Stomach (tissue), 9 donors: ENCODE measurements around the gene MSMO1. TPM values are rescaled to one million over a fixed set of nuclear protein-coding genes. Genes with fewer than 3 reads are reported as not detected.
A peak's percentile ranks its signal among the peaks of the same experiment; 100 is the strongest.

Source experiments
- DNase-seq, 2 donors: peaks; one replicate each; pipeline versions ENCODE4 v3.0.0 to v3.0.0-alpha.2; 2013 to 2019
- H3K27ac ChIP-seq, 5 donors: fragments of 200-600 bp in 4 of 5; sonication (generic) in 4 of 5; one replicate each; pipeline ENCODE4 v1.5.1; 2013 to 2019; ENCODE audit warnings: mild to moderate bottlenecking in 1 of 5, moderate library complexity in 1 of 5
- H3K27me3 ChIP-seq, 3 donors: fragments of 200-600 bp; sonication (generic); one replicate each; pipeline ENCODE4 v1.5.1; 2017 to 2019; ENCODE audit warnings: mixed run types in 1 of 3
- H3K36me3 ChIP-seq, 4 donors: fragments of 200-600 bp; sonication (generic); 1 replicate in 3 of 4; 2 replicates in 1 of 4; pipeline ENCODE4 v1.5.1; 2016 to 2019
- H3K4me1 ChIP-seq, 4 donors: fragments of 200-600 bp; sonication (generic); one replicate each; pipeline ENCODE4 v1.5.1; 2016 to 2019
- H3K4me3 ChIP-seq, 4 donors: fragments of 200-600 bp; sonication (generic) in 3 of 4; one replicate each; pipeline ENCODE4 v1.5.1; 2016 to 2019; ENCODE audit warnings: mild to moderate bottlenecking in 1 of 4
- H3K9me3 ChIP-seq, 4 donors: fragments of 200-600 bp; sonication (generic); one replicate each; pipeline ENCODE4 v1.5.1; 2016 to 2019
- EP300 ChIP-seq: sonication (generic); formaldehyde crosslinking; IDR thresholded peaks from one replicate; pipeline ENCODE4 v1.6.1; 2017; ENCODE audit warnings: antibody characterized with exemption
- POLR2A ChIP-seq, 4 donors: fragments of 450-650 bp; IDR thresholded peaks; one replicate each; pipeline ENCODE4 v1.6.1; 2016; ENCODE audit warnings: antibody characterized with exemption in 4 of 4, control low read depth in 2 of 4, mild to moderate bottlenecking in 1 of 4, moderate library complexity in 1 of 4
- POLR2AphosphoS5 ChIP-seq, 3 donors: sonication (generic); formaldehyde crosslinking; IDR thresholded peaks; one replicate each; pipeline ENCODE4 v1.6.1; 2016; ENCODE audit warnings: antibody characterized with exemption in 3 of 3
- WGBS, 5 donors: extraction: QIAGEN DNeasy Blood & Tissue Kit in 3 of 5; methylation state at CpG; one replicate each; pipeline versions ENCODE4 v1.1.5 to v1.1.7; 2013 to 2018; 5-methylcytosine and 5-hydroxymethylcytosine counted together
- intact Hi-C: fragments of 100-400 bp; cut with DNase I; formaldehyde crosslinking; loops from one replicate; pipeline ENCODE4 v1.15.1; 2023; ENCODE audit warnings: low total_unique reads
- polyA plus RNA-seq, 3 donors: library from polyadenylated mRNA; stranded (reverse); fragments of 200-250 nt; gene quantifications; one replicate each; pipeline ENCODE4 v1.2.3, GENCODE V29; 2013
- total RNA-seq, 5 donors: library from RNA; depleted of rRNA; stranded (reverse); fragments of >200 nt; gene quantifications; one replicate each; pipeline versions ENCODE4 v1.1.0 to v1.2.3, GENCODE V29; 2014 to 2016
- TF ChIP-seq, protein P1 (sequence below), 7 experiments: fragments of 450-650 bp in 4 of 7; fragments of 200-600 bp in 3 of 7; sonication (generic) in 3 of 7; IDR thresholded peaks; one replicate each; pipeline ENCODE4 v1.5.1; 2016 to 2019; ENCODE audit warnings: antibody characterized with exemption in 7 of 7, control low read depth in 2 of 7, mild to moderate bottlenecking in 1 of 7
- donor health status: healthy with polysubstance abuse.
- donor health status: Bipolar disorder and iron deficiency.
- donor health status: healthy.

The MSMO1 gene
- total and polyA plus RNA-seq, 8 donors = 6.7 to 62.6 (median 25.4) TPM

DNA sequence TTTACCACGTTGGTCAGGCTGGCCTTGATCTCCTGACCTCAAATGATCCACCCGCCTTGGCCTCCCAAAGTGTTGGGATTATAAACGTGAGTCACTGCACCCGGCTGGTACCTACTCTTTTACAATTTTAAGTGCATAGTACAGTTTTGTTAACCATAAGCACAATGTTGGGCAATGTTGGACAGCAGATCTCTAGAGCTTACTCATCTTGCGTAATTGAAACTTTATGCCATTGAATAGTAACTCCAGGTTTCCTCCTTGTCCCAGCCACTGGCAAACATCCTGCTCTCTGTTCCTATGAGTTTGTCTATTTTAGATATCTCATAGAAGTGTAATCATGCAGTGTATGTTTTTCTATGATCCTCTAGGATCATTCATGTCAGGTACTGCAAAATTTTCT is 42.1 kb downstream of the MSMO1 start:
- no peaks in the 10 kb centered on the region for H3K27me3 ChIP-seq
- H3K4me3 ChIP-seq = no peak overlapping the region
- TF ChIP-seq EP300 = no peak
- no peak for TF ChIP-seq POLR2A (IDR thresholded peaks at IDR 0.05)
- no peak for TF ChIP-seq POLR2AphosphoS5 (IDR thresholded peaks at IDR 0.05)
- no peak overlapping the region for H3K27ac ChIP-seq
- no peaks in the 10 kb centered on the region for H3K36me3 ChIP-seq
- peaks cover 0 to 3% (median 0%) of the 10 kb centered on the region in 4 donors for H3K9me3 ChIP-seq
- WGBS, 5 donors = 66 to 79% (median 73%) methylated on average over 5 of the region's 5 CpGs
- no peaks in the 10 kb centered on the region for H3K4me1 ChIP-seq
- no peak for DNase-seq
- intact Hi-C loops = no loop called here

DNA sequence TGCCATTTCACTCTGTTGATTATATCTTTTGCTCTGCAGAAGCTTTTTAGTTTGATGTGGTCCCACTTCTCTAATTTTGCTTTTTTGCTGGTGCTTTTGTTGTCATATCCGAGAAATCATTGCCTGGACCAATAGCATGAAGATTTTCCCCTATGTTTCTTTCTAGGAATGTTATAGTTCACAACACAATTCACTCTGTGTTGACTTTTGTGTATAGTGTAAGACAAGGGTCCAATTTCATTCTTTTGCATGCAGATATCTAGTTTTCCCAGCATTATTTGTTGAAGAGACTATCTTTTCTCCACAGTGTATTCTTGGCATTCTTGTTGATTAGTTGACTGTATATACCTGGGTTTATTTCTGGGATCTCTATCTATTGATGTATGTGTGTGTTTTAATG is 43.1 kb downstream of the MSMO1 start:
- no peak for DNase-seq
- no peaks in the 10 kb centered on the region for H3K36me3 ChIP-seq
- H3K4me1 ChIP-seq = no peaks in the 10 kb centered on the region
- no peak overlapping the region for H3K4me3 ChIP-seq
- 73 to 91% (median 87%) methylated on average over 1 of the region's 1 CpG for WGBS, 5 donors
- no peak for TF ChIP-seq EP300
- TF ChIP-seq POLR2AphosphoS5 (IDR thresholded peaks at IDR 0.05) = no peak
- TF ChIP-seq, protein P1, sequence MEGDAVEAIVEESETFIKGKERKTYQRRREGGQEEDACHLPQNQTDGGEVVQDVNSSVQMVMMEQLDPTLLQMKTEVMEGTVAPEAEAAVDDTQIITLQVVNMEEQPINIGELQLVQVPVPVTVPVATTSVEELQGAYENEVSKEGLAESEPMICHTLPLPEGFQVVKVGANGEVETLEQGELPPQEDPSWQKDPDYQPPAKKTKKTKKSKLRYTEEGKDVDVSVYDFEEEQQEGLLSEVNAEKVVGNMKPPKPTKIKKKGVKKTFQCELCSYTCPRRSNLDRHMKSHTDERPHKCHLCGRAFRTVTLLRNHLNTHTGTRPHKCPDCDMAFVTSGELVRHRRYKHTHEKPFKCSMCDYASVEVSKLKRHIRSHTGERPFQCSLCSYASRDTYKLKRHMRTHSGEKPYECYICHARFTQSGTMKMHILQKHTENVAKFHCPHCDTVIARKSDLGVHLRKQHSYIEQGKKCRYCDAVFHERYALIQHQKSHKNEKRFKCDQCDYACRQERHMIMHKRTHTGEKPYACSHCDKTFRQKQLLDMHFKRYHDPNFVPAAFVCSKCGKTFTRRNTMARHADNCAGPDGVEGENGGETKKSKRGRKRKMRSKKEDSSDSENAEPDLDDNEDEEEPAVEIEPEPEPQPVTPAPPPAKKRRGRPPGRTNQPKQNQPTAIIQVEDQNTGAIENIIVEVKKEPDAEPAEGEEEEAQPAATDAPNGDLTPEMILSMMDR (IDR thresholded peaks at IDR 0.05) = no peak
- TF ChIP-seq POLR2A (IDR thresholded peaks at IDR 0.05) = no peak
- peaks cover 0 to 10% (median 0%) of the 10 kb centered on the region in 4 donors for H3K9me3 ChIP-seq
- intact Hi-C loops = no loop called here
- peaks cover 0 to 6% (median 2%) of the 10 kb centered on the region in 3 donors for H3K27me3 ChIP-seq
- H3K27ac ChIP-seq = no peak overlapping the region

DNA sequence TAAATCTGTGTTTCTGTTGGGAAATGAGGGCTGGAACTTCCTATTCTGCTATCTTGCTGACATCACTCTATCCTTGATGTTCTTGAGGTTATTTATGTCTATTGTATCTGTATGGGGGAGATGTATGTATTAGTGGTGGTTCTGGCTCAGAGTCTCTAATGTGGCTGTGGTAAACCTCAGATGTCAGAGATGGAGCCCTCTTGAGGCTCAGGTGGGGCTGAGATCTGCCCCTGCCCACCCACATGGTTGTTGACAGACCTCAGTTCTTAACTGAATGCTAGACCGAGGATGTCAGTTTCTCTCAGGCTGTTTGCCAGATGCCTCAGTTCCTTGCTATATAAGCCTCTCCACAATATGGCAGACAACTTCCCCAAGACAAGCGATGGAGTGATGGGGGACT is 48.0 kb downstream of the MSMO1 start:
- no peak overlapping the region for H3K4me3 ChIP-seq
- DNase-seq = no peak
- no peak overlapping the region for H3K27ac ChIP-seq
- intact Hi-C loops = no loop called here
- peaks cover 0 to 10% (median 0%) of the 10 kb centered on the region in 4 donors for H3K9me3 ChIP-seq
- no peaks in the 10 kb centered on the region for H3K36me3 ChIP-seq
- 64 to 78% (median 71%) methylated on average over 2 of the region's 2 CpGs for WGBS, 5 donors
- H3K27me3 ChIP-seq = peaks cover 0 to 38% (median 16%) of the 10 kb centered on the region in 3 donors
- TF ChIP-seq EP300 = no peak
- no peak for TF ChIP-seq POLR2A (IDR thresholded peaks at IDR 0.05)
- TF ChIP-seq, protein P1 (IDR thresholded peaks at IDR 0.05) = no peak
- TF ChIP-seq POLR2AphosphoS5 (IDR thresholded peaks at IDR 0.05) = no peak
- H3K4me1 ChIP-seq = peaks cover 5 to 23% (median 14%) of the 10 kb centered on the region in 4 donors

DNA sequence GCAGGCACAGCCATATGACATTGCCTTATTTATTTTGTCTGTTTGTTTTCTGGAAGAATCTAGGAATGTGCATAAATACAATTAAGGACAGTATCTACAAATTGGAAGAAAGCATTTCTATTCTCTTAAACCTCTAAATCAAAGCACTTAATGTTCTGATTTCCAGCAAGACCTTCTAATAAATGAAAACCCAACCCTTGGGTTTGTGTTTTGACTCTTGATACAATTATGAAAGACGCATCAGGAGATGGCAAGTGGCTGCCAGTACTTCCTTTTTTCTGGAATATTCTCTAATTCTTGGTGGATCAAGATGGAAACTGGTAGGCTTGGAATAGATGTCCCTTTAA is 50.9 kb downstream of the MSMO1 start:
- H3K4me3 ChIP-seq = peak overlapping the region; percentile 58 to 69 (median 60)
- no peak for DNase-seq
- peaks cover 0 to 10% (median 0%) of the 10 kb centered on the region in 4 donors for H3K9me3 ChIP-seq
- peaks cover 5 to 23% (median 14%) of the 10 kb centered on the region in 4 donors for H3K4me1 ChIP-seq
- intact Hi-C loops = no loop called here
- peak overlapping the region in 4 of 5 donors; percentile 58 to 89 (median 76) for H3K27ac ChIP-seq
- TF ChIP-seq, protein P1 (IDR thresholded peaks at IDR 0.05) = no peak
- no peak for TF ChIP-seq POLR2AphosphoS5 (IDR thresholded peaks at IDR 0.05)
- TF ChIP-seq POLR2A (IDR thresholded peaks at IDR 0.05) = no peak
- TF ChIP-seq EP300 = no peak
- no peaks in the 10 kb centered on the region for H3K36me3 ChIP-seq
- peaks cover 0 to 38% (median 16%) of the 10 kb centered on the region in 3 donors for H3K27me3 ChIP-seq
- 46 to 60% (median 53%) methylated on average over 1 of the region's 1 CpG for WGBS, 5 donors
